CD4-positive, alpha-beta memory T cell (primary cell): ENCODE data around the gene PRICKLE4. TPM values are rescaled to one million over a fixed set of nuclear protein-coding genes. Genes with fewer than 3 reads are reported as not detected.
"Not testable (repeated sequence)": the region's sequence is repeated elsewhere in the genome, so short reads cannot be mapped to it uniquely, and the experiment has no call there.

ENCODE experiments used
- CTCF ChIA-PET: fragments of 350-600 bp; sonication (Branson Sonifier 250); formaldehyde crosslinking; loops from one replicate; lab custom pipeline; 2021; ENCODE audit warnings: inconsistent platforms; ENCODE audit not compliant: partially characterized antibody; lab: Charles Lee
- POLR2A ChIA-PET: fragments of 350-600 bp; sonication (Branson Sonifier 250); formaldehyde crosslinking; loops from one replicate; lab custom pipeline; 2021; ENCODE audit not compliant: partially characterized antibody; lab: Charles Lee
- DNase-seq, 5 donors: peaks; one replicate each; pipeline versions ENCODE4 v3.0.0 to v3.0.0-alpha.2; 2020 to 2022; ENCODE audit warnings: mixed read lengths in 1 of 5
- H3K27ac ChIP-seq: one replicate; pipeline ENCODE4 v1.7.0; 2013; ENCODE audit warnings: low read depth, low read length
- H3K27me3 ChIP-seq: 2 replicates; pipeline ENCODE4 v1.7.0; 2013; ENCODE audit warnings: mild to moderate bottlenecking, low read length, moderate library complexity; ENCODE audit not compliant: insufficient read depth
- H3K36me3 ChIP-seq: 2 replicates; pipeline ENCODE4 v1.7.0; 2013; ENCODE audit warnings: mild to moderate bottlenecking, low read length, moderate library complexity; ENCODE audit not compliant: insufficient read depth
- H3K4me1 ChIP-seq: 2 replicates; pipeline ENCODE4 v1.7.0; 2013; ENCODE audit warnings: mild to moderate bottlenecking, low read length, moderate library complexity; ENCODE audit not compliant: insufficient read depth
- H3K4me3 ChIP-seq, 2 donors: one replicate each; pipeline ENCODE4 v1.7.0; 2013; ENCODE audit warnings: low read length in 2 of 2, mild to moderate bottlenecking in 1 of 2
- H3K9me3 ChIP-seq, 2 donors: one replicate each; pipeline ENCODE4 v1.7.0; 2013; ENCODE audit warnings: low read length in 2 of 2, control low read depth in 1 of 2; ENCODE audit not compliant: control insufficient read depth in 1 of 2
- H3K27ac Mint-ChIP-seq, 7 donors: one replicate each; pipeline ENCODE4 v1.8.0; 2020 to 2021; ENCODE audit warnings: mixed read lengths in 7 of 7, mild to moderate bottlenecking in 6 of 7, inconsistent platforms in 3 of 7, moderate library complexity in 3 of 7
- H3K27me3 Mint-ChIP-seq, 2 donors: one replicate each; pipeline ENCODE4 v1.8.0; 2020 to 2021; ENCODE audit warnings: mixed read lengths in 2 of 2
- H3K36me3 Mint-ChIP-seq, 2 donors: one replicate each; pipeline ENCODE4 v1.8.0; 2020 to 2021; ENCODE audit warnings: mixed read lengths in 2 of 2, inconsistent platforms in 1 of 2, mild to moderate bottlenecking in 1 of 2
- H3K4me1 Mint-ChIP-seq, 4 donors: one replicate each; pipeline ENCODE4 v1.8.0; 2020 to 2021; ENCODE audit warnings: mixed read lengths in 4 of 4, mild to moderate bottlenecking in 1 of 4
- H3K4me3 Mint-ChIP-seq, 8 donors: one replicate each; pipeline ENCODE4 v1.8.0; 2020 to 2021; ENCODE audit warnings: mixed read lengths in 8 of 8, mild to moderate bottlenecking in 7 of 8, moderate library complexity in 6 of 8, inconsistent platforms in 3 of 8
- H3K9me3 Mint-ChIP-seq, 8 donors: one replicate each; pipeline ENCODE4 v1.8.0; 2020 to 2021; ENCODE audit warnings: mixed read lengths in 8 of 8, mild to moderate bottlenecking in 5 of 8, inconsistent platforms in 3 of 8, moderate library complexity in 1 of 8
- intact Hi-C: fragments of 100-400 bp; cut with micrococcal nuclease; formaldehyde crosslinking; loops from one replicate; pipeline ENCODE4 v1.15.1; 2023
- polyA plus RNA-seq, 2 donors: library from polyadenylated mRNA; unstranded; fragments of 300-500 nt; fragmentation: Illumina TruSeq; gene quantifications; one replicate each; pipeline ENCODE4 v1.2.3, GENCODE V29; 2021
- total RNA-seq, 2 experiments: library from RNA; stranded (reverse); gene quantifications; one replicate each; pipeline ENCODE4 v1.2.3, GENCODE V29; 2021

PRICKLE4 gene
- total and polyA plus RNA-seq, 4 experiments from 2014 or later = not detected

DNA sequence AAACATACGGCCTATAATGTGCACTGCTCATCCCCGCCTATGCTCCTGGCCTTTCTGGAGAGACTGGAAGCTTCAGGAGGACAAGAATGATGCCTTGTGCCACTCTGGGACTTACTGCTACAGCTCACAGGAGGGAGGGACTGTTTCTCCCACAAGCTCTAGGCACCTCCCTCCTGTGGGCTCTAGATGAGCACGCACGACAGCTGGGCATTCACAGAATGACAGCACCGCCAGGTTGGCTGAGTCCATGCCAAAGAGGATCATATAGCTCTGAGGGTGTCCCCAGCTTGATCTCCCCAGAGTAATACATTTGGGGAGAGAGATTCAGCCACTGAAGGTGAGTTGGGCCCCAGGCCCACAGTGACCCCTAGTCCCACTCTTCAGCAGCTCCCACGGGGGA lies 23.3 kb upstream of the PRICKLE4 start:
- Mint-ChIP-seq H3K27me3 (peaks cover 0 to 3% of the 10 kb centered on the region in 2 donors), H3K27ac (no peak overlapping the region), H3K9me3 (no peaks in the 10 kb centered on the region), H3K36me3 (no peaks in the 10 kb centered on the region), H3K4me3 (no peak overlapping the region), H3K4me1 (no peaks in the 10 kb centered on the region)
- ChIA-PET POLR2A (no interaction called here), CTCF (no interaction called here)
- Histone ChIP-seq H3K4me1 (no peaks in the 10 kb centered on the region), H3K36me3 (no peaks in the 10 kb centered on the region), H3K27me3 (no peaks in the 10 kb centered on the region), H3K9me3 (no peaks in the 10 kb centered on the region), H3K4me3 (no peak overlapping the region), H3K27ac (no peak overlapping the region)
- no peak for DNase-seq
- intact Hi-C loops = no loop called here

DNA sequence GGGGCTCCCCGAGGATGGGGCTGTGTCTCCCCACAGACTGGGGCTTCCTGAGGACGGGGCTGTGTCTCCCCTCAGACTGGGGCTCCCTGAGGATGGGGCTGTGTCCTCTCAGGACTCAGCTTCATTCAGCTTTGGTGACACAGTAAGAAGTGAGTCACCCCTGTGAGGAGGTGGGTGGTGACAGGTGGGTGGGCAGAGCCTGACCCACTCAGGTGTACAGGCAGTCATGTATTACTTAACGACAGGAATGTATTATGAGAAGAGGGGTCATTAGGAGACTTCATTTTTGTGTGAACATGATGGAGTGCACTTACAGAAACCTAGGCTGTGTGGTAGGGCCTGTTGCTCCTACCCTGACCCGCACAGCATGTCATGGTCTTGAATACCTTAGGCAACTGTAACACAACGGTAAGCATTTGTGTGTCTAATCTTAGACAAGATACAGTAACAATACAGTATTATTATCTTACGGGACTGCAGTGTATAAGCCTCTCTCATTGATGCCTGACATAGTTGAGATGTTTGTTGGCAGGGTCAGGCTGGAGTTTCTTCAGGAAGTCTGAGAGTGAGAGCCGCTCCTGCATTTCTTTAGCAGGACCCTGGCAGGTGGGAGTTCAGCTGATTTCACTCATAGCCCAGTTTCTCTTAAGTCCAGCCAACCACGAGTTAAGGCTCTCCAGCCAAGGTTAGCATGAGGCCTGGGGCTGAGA lies 22.5 kb upstream of the PRICKLE4 start:
- H3K36me3 Mint-ChIP-seq = no peaks in the 10 kb centered on the region
- ChIA-PET POLR2A (no interaction called here), CTCF (no interaction called here)
- H3K36me3 ChIP-seq = no peaks in the 10 kb centered on the region
- no peak overlapping the region for H3K4me3 Mint-ChIP-seq
- no peak for DNase-seq
- H3K4me1 Mint-ChIP-seq = no peaks in the 10 kb centered on the region
- no peak overlapping the region for H3K27ac Mint-ChIP-seq
- no peaks in the 10 kb centered on the region for H3K9me3 Mint-ChIP-seq
- intact Hi-C loops = no loop called here
- H3K27me3 Mint-ChIP-seq = peaks cover 0 to 4% of the 10 kb centered on the region in 2 donors
- H3K9me3 ChIP-seq = no peaks in the 10 kb centered on the region
- no peak overlapping the region for H3K4me3 ChIP-seq
- no peak overlapping the region for H3K27ac ChIP-seq
- H3K4me1 ChIP-seq = no peaks in the 10 kb centered on the region
- no peaks in the 10 kb centered on the region for H3K27me3 ChIP-seq

DNA sequence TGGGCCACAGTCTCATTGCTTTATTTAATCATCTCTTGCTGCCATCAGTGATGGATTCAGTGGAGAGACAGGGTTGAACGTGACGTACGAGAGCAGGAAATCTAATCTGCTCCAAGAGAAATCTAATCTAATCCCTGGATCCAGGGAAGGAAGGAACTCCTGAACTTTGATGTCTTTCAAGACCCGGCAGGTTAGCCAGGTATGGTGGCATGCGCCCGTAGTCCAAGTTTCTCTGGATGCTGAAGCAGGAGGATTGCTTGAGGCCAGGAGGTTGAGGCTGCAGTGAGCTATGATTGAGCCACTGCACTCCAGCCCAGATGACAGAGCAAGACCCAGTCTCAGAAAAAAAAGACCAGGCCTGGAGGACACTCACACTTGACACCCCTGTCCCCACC lies 21.9 kb upstream of the PRICKLE4 start:
- Histone ChIP-seq H3K4me3 (no peak overlapping the region), H3K36me3 (no peaks in the 10 kb centered on the region), H3K27ac (no peak overlapping the region), H3K9me3 (no peaks in the 10 kb centered on the region), H3K27me3 (no peaks in the 10 kb centered on the region), H3K4me1 (no peaks in the 10 kb centered on the region)
- CTCF ChIA-PET = no interaction called here
- POLR2A ChIA-PET = no interaction called here
- Mint-ChIP-seq H3K36me3 (no peaks in the 10 kb centered on the region), H3K4me1 (no peaks in the 10 kb centered on the region), H3K4me3 (no peak overlapping the region), H3K9me3 (no peaks in the 10 kb centered on the region), H3K27me3 (peaks cover 0 to 4% of the 10 kb centered on the region in 2 donors), H3K27ac (no peak overlapping the region)
- intact Hi-C loops = no loop called here
- no peak for DNase-seq

DNA sequence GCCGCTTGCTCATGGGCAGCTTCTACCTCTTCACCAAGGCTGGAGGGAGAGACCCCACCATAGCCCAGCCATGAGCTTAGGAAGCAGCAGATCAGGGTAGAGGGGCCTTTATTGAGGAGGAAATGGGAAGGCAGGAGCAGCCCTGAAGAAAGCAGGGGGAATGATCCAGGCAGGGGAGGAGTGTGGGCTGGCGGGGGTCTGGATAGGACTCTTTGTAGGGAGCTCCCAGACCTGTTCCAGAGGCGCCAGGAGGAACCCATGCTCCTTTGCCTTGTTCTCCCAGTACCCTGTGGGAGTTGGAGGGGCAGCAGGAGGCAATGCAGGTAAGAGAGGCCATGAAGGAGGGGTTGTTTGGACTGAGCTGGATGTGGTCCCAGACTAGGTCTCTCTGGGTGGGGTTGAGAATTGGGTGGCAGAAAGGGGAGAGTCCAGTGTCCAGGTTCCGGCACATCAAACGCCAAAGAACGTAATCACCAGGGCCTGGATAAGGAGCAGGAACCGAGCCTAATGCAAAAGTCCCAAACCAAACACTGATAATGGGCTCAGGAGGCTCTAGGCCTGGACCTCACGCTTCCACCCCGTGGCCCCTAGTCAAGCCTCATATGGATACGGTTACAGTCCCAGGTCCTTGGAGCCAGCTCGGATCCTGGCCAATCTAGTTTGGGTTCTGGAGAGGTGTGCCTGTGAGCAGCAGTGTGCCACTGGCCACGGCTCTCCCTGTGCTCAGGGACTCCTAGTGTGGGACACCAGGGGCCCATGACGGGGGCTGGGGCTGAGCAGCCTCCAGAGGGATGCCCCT lies 21.3 kb upstream of the PRICKLE4 start:
- H3K4me3 ChIP-seq = no peak overlapping the region
- Mint-ChIP-seq H3K4me3 (no peak overlapping the region), H3K27ac (no peak overlapping the region), H3K36me3 (no peaks in the 10 kb centered on the region), H3K4me1 (no peaks in the 10 kb centered on the region), H3K27me3 (peaks cover 0 to 4% of the 10 kb centered on the region in 2 donors), H3K9me3 (no peaks in the 10 kb centered on the region)
- intact Hi-C loops = no loop called here
- no peak for DNase-seq
- no peaks in the 10 kb centered on the region for H3K9me3 ChIP-seq
- H3K27ac ChIP-seq = no peak overlapping the region
- POLR2A ChIA-PET = no interaction called here
- H3K4me1 ChIP-seq = no peaks in the 10 kb centered on the region
- CTCF ChIA-PET = no interaction called here
- H3K27me3 ChIP-seq = no peaks in the 10 kb centered on the region
- H3K36me3 ChIP-seq = no peaks in the 10 kb centered on the region

DNA sequence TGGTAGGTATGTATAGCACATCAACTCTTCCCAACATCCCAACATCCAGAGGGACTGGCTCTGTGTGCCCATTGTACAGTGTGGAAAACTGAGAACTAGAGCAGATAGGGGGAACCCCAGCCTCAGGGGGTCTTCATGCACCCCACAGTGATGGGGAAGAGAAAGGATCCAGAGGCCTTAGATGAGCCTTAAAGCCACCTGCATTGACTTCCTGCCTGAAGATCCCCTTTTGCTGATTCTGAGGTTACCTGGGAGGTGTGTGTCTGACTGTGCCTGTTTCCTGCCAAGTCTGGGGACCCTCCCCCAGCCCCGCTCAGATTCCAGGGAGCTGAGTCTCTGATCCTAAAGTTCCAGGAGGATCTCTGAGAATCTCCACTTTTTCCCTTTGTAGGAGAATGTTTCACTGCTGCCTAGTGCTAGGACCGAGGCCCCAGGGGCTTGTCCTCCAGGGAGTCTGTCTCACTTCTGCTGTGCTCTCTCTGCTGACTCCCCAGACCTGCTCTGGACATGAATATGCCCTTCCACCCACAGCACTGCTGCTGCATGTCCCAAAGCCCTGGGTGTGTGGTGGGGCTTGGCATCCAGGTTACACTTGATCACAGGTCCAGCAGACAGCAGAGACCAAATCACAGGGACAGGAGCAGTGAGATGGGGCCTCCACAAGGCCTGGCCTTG lies 20.5 kb upstream of the PRICKLE4 start:
- Mint-ChIP-seq H3K4me3 (no peak overlapping the region), H3K4me1 (no peaks in the 10 kb centered on the region), H3K36me3 (no peaks in the 10 kb centered on the region), H3K9me3 (no peaks in the 10 kb centered on the region), H3K27me3 (peaks cover 0 to 4% of the 10 kb centered on the region in 2 donors), H3K27ac (no peak overlapping the region)
- no peak overlapping the region for H3K4me3 ChIP-seq
- ChIA-PET CTCF (no interaction called here), POLR2A (no interaction called here)
- H3K27me3 ChIP-seq = no peaks in the 10 kb centered on the region
- no peaks in the 10 kb centered on the region for H3K36me3 ChIP-seq
- intact Hi-C loops = no loop called here
- H3K9me3 ChIP-seq = no peaks in the 10 kb centered on the region
- H3K4me1 ChIP-seq = no peaks in the 10 kb centered on the region
- no peak for DNase-seq
- no peak overlapping the region for H3K27ac ChIP-seq

DNA sequence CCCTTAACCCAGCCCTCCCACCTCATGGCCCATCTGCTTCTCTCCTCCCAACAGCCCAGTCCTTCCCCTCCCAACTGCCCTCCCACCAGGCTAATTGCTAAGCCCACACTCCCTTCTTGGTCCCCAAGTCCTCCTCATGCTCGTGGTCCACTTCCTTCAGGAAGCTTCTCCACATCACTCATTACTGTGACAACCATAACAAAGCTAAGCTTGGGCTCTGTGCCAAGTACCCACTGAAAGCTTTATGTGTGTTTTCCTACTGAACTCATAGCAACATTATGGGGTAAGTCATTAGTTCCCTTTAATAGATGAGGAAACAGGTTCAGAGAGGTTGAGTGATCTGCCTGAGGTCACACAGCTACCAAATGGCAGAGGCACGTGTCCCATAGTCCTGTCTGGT lies 17.1 kb upstream of the PRICKLE4 start:
- Mint-ChIP-seq H3K36me3 (peaks cover 0 to 3% of the 10 kb centered on the region in 2 donors), H3K9me3 (no peaks in the 10 kb centered on the region), H3K27ac (no peak overlapping the region), H3K27me3 (peaks cover 0 to 4% of the 10 kb centered on the region in 2 donors), H3K4me3 (no peak overlapping the region), H3K4me1 (no peaks in the 10 kb centered on the region)
- ChIA-PET CTCF (interaction anchor here (1.2 kb wide), 1 partner anchor 161 kb away, joined by 3 read pairs; no protein-coding TSS in a partner anchor), POLR2A (no interaction called here)
- Histone ChIP-seq H3K9me3 (no peaks in the 10 kb centered on the region), H3K27me3 (no peaks in the 10 kb centered on the region), H3K27ac (no peak overlapping the region), H3K36me3 (no peaks in the 10 kb centered on the region), H3K4me3 (no peak overlapping the region), H3K4me1 (no peaks in the 10 kb centered on the region)
- DNase-seq = no peak
- intact Hi-C loops = no loop called here

DNA sequence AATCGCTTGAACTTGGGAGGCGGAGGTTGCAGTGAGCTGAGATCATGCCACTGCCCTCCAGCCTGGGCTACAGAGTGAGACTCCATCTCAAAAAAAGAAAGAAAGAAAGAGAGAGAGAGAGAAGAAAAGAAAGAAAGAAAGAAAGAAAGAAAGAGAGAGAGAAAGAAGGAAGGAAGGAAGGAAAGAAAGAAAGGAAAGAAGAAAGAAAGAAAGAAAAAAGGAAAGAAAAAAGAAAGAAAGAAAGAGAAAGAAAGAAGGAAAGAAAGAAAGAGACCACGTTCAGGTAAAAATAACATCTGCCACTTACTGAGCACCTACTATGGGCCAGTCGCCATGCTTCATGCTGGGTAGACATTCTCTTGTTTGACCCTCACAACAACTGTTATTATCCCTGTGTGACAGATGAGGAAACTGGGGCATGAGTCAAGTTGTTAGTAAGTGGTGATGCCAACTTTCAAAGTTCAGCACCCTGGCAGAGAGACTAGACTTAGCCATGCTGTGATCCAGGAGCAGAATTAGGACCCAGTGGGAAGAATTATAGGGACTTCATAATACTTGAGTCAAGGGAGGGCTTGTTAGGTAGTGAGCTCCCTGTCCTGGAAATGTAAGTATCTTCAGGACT lies 14.4 kb upstream of the PRICKLE4 start:
- H3K9me3 Mint-ChIP-seq, H3K4me3 Mint-ChIP-seq, H3K9me3 ChIP-seq, H3K27me3 Mint-ChIP-seq, H3K36me3 Mint-ChIP-seq, CTCF ChIA-PET, H3K4me1 Mint-ChIP-seq, H3K27me3 ChIP-seq, DNase-seq, intact Hi-C loops, H3K4me3 ChIP-seq, H3K4me1 ChIP-seq, H3K27ac ChIP-seq, H3K36me3 ChIP-seq: not testable (repeated sequence)
- peak overlapping the region in 2 of 7 donors; percentile 22 to 49 for H3K27ac Mint-ChIP-seq
- POLR2A ChIA-PET = interaction anchor here (0.8 kb wide), 1 partner anchor 21 kb away, joined by 3 read pairs; the partner anchor contains the start of gene TOMM6
